Stomach (tissue), 9 donors: ENCODE measurements around the gene CASP7. TPM values are rescaled to one million over a fixed set of nuclear protein-coding genes. Genes with fewer than 3 reads are reported as not detected.
A peak's percentile ranks its signal among the peaks of the same experiment; 100 is the strongest.

Experiments
- DNase-seq, 2 donors: peaks; one replicate each; pipeline versions ENCODE4 v3.0.0 to v3.0.0-alpha.2; 2013 to 2019
- H3K27ac ChIP-seq, 5 donors: fragments of 200-600 bp in 4 of 5; sonication (generic) in 4 of 5; one replicate each; pipeline ENCODE4 v1.5.1; 2013 to 2019; ENCODE audit warnings: mild to moderate bottlenecking in 1 of 5, moderate library complexity in 1 of 5
- H3K27me3 ChIP-seq, 3 donors: fragments of 200-600 bp; sonication (generic); one replicate each; pipeline ENCODE4 v1.5.1; 2017 to 2019; ENCODE audit warnings: mixed run types in 1 of 3
- H3K36me3 ChIP-seq, 4 donors: fragments of 200-600 bp; sonication (generic); 1 replicate in 3 of 4; 2 replicates in 1 of 4; pipeline ENCODE4 v1.5.1; 2016 to 2019
- H3K4me1 ChIP-seq, 4 donors: fragments of 200-600 bp; sonication (generic); one replicate each; pipeline ENCODE4 v1.5.1; 2016 to 2019
- H3K4me3 ChIP-seq, 4 donors: fragments of 200-600 bp; sonication (generic) in 3 of 4; one replicate each; pipeline ENCODE4 v1.5.1; 2016 to 2019; ENCODE audit warnings: mild to moderate bottlenecking in 1 of 4
- H3K9me3 ChIP-seq, 4 donors: fragments of 200-600 bp; sonication (generic); one replicate each; pipeline ENCODE4 v1.5.1; 2016 to 2019
- EP300 ChIP-seq: sonication (generic); formaldehyde crosslinking; IDR thresholded peaks from one replicate; pipeline ENCODE4 v1.6.1; 2017; ENCODE audit warnings: antibody characterized with exemption
- POLR2A ChIP-seq, 4 donors: fragments of 450-650 bp; IDR thresholded peaks; one replicate each; pipeline ENCODE4 v1.6.1; 2016; ENCODE audit warnings: antibody characterized with exemption in 4 of 4, control low read depth in 2 of 4, mild to moderate bottlenecking in 1 of 4, moderate library complexity in 1 of 4
- POLR2AphosphoS5 ChIP-seq, 3 donors: sonication (generic); formaldehyde crosslinking; IDR thresholded peaks; one replicate each; pipeline ENCODE4 v1.6.1; 2016; ENCODE audit warnings: antibody characterized with exemption in 3 of 3
- WGBS, 5 donors: extraction: QIAGEN DNeasy Blood & Tissue Kit in 3 of 5; methylation state at CpG; one replicate each; pipeline versions ENCODE4 v1.1.5 to v1.1.7; 2013 to 2018; 5-methylcytosine and 5-hydroxymethylcytosine counted together
- intact Hi-C: fragments of 100-400 bp; cut with DNase I; formaldehyde crosslinking; loops from one replicate; pipeline ENCODE4 v1.15.1; 2023; ENCODE audit warnings: low total_unique reads
- polyA plus RNA-seq, 3 donors: library from polyadenylated mRNA; stranded (reverse); fragments of 200-250 nt; gene quantifications; one replicate each; pipeline ENCODE4 v1.2.3, GENCODE V29; 2013
- total RNA-seq, 5 donors: library from RNA; depleted of rRNA; stranded (reverse); fragments of >200 nt; gene quantifications; one replicate each; pipeline versions ENCODE4 v1.1.0 to v1.2.3, GENCODE V29; 2014 to 2016
- TF ChIP-seq, protein P1 (sequence below), 7 experiments: fragments of 450-650 bp in 4 of 7; fragments of 200-600 bp in 3 of 7; sonication (generic) in 3 of 7; IDR thresholded peaks; one replicate each; pipeline ENCODE4 v1.5.1; 2016 to 2019; ENCODE audit warnings: antibody characterized with exemption in 7 of 7, control low read depth in 2 of 7, mild to moderate bottlenecking in 1 of 7
- donor health status: healthy with polysubstance abuse.
- donor health status: Bipolar disorder and iron deficiency.
- donor health status: healthy.

The CASP7 gene
- total and polyA plus RNA-seq, 8 donors = 15.1 to 77.9 (median 24.0) TPM

DNA sequence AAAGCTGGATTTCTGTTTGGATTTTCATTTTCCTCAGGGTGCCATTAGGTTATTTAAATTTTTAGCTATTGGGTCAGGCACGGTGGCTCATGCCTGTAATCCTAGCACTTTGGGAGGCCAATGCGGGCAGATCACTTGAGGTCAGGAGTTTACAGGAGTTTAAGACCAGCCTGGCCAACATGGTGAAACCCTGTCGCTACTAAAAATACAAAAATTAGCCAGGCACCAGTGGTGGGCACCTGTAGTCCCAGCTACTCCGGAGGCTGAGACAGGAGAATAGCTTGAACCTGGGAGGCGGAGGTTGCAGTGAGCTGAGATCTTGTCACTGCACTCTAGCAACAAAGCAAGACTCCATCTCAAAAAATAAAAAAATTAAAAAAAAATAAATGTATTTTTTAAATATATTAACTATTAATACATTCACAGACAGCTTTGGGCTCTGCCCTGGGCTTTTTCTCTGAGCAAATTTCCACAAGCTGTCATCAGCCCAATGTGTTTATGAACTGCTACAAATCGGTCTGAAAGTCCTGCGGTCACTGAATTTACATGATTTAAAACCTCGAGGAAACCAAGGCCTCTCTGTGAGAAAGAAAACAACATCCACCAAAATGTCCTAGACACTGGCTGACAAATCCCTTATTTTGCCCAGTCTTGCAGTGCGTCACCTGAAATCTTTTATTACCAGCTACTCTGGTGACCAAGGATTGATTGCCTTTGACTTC lies 52.6 kb downstream of the CASP7 start:
- Histone ChIP-seq H3K9me3 (peaks cover 0 to 10% (median 0%) of the 10 kb centered on the region in 4 donors), H3K27ac (no peak overlapping the region), H3K27me3 (no peaks in the 10 kb centered on the region), H3K36me3 (peaks cover 17 to 44% (median 36%) of the 10 kb centered on the region in 4 donors), H3K4me1 (peaks cover 7 to 58% (median 22%) of the 10 kb centered on the region in 4 donors), H3K4me3 (no peak overlapping the region)
- TF ChIP-seq POLR2AphosphoS5 (IDR thresholded peaks at IDR 0.05) = no peak
- no peak for TF ChIP-seq POLR2A (IDR thresholded peaks at IDR 0.05)
- TF ChIP-seq, protein P1, sequence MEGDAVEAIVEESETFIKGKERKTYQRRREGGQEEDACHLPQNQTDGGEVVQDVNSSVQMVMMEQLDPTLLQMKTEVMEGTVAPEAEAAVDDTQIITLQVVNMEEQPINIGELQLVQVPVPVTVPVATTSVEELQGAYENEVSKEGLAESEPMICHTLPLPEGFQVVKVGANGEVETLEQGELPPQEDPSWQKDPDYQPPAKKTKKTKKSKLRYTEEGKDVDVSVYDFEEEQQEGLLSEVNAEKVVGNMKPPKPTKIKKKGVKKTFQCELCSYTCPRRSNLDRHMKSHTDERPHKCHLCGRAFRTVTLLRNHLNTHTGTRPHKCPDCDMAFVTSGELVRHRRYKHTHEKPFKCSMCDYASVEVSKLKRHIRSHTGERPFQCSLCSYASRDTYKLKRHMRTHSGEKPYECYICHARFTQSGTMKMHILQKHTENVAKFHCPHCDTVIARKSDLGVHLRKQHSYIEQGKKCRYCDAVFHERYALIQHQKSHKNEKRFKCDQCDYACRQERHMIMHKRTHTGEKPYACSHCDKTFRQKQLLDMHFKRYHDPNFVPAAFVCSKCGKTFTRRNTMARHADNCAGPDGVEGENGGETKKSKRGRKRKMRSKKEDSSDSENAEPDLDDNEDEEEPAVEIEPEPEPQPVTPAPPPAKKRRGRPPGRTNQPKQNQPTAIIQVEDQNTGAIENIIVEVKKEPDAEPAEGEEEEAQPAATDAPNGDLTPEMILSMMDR (IDR thresholded peaks at IDR 0.05) = no peak
- TF ChIP-seq EP300 = no peak
- WGBS, 5 donors = 81 to 91% (median 90%) methylated on average over 9 of the region's 9 CpGs
- intact Hi-C loops = no loop called here
- DNase-seq = no peak

DNA sequence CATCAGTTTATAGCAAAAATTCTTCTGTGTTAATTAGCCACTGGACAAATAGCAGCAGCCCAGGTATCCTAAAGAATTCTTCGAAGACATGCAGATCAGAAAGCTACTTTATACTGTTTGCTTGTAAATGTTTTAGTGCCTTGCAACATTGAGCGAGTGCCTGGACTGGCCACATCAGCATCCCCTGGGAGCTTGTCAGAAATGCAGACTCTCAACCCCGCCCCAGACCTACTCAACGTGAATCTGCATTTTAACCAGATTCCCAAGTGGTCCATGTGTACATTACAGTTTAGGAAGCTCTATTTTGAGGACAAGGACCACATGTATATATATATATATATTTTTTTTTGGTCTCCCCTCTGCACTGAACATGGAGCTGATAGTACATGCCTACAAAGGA lies 53.3 kb downstream of the CASP7 start:
- H3K9me3 ChIP-seq = peaks cover 0 to 10% (median 0%) of the 10 kb centered on the region in 4 donors
- H3K27ac ChIP-seq = no peak overlapping the region
- no peak for DNase-seq
- 74 to 86% (median 77%) methylated on average over 4 of the region's 4 CpGs for WGBS, 5 donors
- peaks cover 15 to 37% (median 31%) of the 10 kb centered on the region in 4 donors for H3K36me3 ChIP-seq
- no peak overlapping the region for H3K4me3 ChIP-seq
- intact Hi-C loops = no loop called here
- TF ChIP-seq, protein P1 (IDR thresholded peaks at IDR 0.05) = no peak
- TF ChIP-seq EP300 = no peak
- no peak for TF ChIP-seq POLR2AphosphoS5 (IDR thresholded peaks at IDR 0.05)
- TF ChIP-seq POLR2A (IDR thresholded peaks at IDR 0.05) = no peak
- H3K4me1 ChIP-seq = peaks cover 7 to 58% (median 22%) of the 10 kb centered on the region in 4 donors
- H3K27me3 ChIP-seq = no peaks in the 10 kb centered on the region

DNA sequence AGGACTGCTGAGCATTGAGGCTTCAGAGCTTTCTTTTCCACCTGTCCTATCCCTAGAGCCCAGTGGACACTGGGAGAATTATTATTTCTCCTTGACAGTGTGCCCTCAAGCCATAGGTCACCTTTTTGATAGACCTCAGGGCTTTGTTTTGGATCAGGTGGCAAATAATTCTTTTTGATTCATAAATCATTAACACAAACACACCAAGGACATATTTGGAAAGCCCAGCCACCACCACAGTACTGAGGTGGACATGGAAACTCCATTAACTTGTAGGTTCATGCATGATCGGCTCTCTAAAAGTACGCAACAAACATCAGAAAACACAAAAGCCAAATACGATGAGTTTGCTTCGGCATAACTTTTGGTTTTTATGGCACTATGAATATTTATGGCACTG lies 53.9 kb downstream of the CASP7 start:
- no peak overlapping the region for H3K27ac ChIP-seq
- intact Hi-C loops = no loop called here
- 47 to 79% (median 53%) methylated on average over 4 of the region's 4 CpGs for WGBS, 5 donors
- TF ChIP-seq POLR2AphosphoS5 (IDR thresholded peaks at IDR 0.05) (no peak), POLR2A (IDR thresholded peaks at IDR 0.05) (no peak), EP300 (no peak)
- TF ChIP-seq, protein P1 (IDR thresholded peaks at IDR 0.05) = no peak
- H3K4me3 ChIP-seq = no peak overlapping the region
- peaks cover 12 to 31% (median 24%) of the 10 kb centered on the region in 4 donors for H3K36me3 ChIP-seq
- no peaks in the 10 kb centered on the region for H3K27me3 ChIP-seq
- peaks cover 7 to 58% (median 22%) of the 10 kb centered on the region in 4 donors for H3K4me1 ChIP-seq
- peaks cover 0 to 10% (median 0%) of the 10 kb centered on the region in 4 donors for H3K9me3 ChIP-seq
- DNase-seq = no peak

DNA sequence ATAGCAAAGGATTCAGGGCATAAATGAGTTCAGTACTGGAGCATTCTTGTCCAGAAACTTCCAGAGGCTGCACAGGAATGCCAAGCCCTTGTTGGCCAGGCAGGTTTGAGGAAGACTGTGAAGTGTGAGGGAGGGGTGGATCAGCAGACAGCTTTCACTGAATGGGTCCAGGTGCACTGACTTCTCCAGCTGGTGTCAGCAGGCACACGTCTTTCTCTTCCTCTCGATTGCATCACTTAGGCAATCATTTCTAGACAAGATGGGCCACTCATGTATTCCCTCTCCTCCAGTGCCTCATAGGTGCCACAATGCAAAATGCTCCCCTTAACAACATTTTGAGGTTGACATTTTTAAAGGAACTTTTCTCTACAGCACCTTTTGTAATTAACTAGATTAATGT lies 56.2 kb downstream of the CASP7 start:
- Histone ChIP-seq H3K27me3 (no peaks in the 10 kb centered on the region), H3K4me1 (peaks cover 7 to 58% (median 22%) of the 10 kb centered on the region in 4 donors), H3K9me3 (no peaks in the 10 kb centered on the region), H3K4me3 (no peak overlapping the region), H3K36me3 (peaks cover 0 to 8% (median 2%) of the 10 kb centered on the region in 4 donors), H3K27ac (peak overlapping the region in 3 of 5 donors; percentile 19 to 40 (median 30))
- 9 to 22% (median 11%) methylated on average over 2 of the region's 2 CpGs for WGBS, 5 donors
- TF ChIP-seq POLR2A (IDR thresholded peaks at IDR 0.05) (no peak), POLR2AphosphoS5 (IDR thresholded peaks at IDR 0.05) (no peak), EP300 (no peak)
- TF ChIP-seq, protein P1 (IDR thresholded peaks at IDR 0.05) = no peak
- intact Hi-C loops = no loop called here
- peak in 1 of 2 donors; percentile 53 for DNase-seq
